H9 (cell line): ENCODE measurements around the gene KLHL41. TPM values are rescaled to one million over a fixed set of nuclear protein-coding genes. Genes with fewer than 3 reads are reported as not detected.

Experiments used
- DNase-seq: peaks from one replicate; pipeline ENCODE4 v3.0.0-alpha.2; 2017
- H2AFZ ChIP-seq: one replicate; pipeline ENCODE4 v1.6.1; 2013; ENCODE audit warnings: mild to moderate bottlenecking, low read length, control low read depth, moderate library complexity
- H2AK5ac ChIP-seq: 2 replicates; pipeline ENCODE4 v1.6.1; 2013; ENCODE audit warnings: low read length, control low read depth, mixed read lengths; ENCODE audit not compliant: insufficient read length
- H2BK120ac ChIP-seq: one replicate; pipeline ENCODE4 v1.6.1; 2013; ENCODE audit warnings: low read depth, mild to moderate bottlenecking, low read length, control low read depth, inconsistent platforms; ENCODE audit not compliant: poor library complexity, severe bottlenecking
- H2BK12ac ChIP-seq: 2 replicates; pipeline ENCODE4 v1.6.1; 2013; ENCODE audit warnings: low read length, control low read depth, mixed read lengths, low read depth; ENCODE audit not compliant: insufficient read length
- H2BK15ac ChIP-seq: 2 replicates; pipeline ENCODE4 v1.6.1; 2013; ENCODE audit warnings: low read depth, low read length, control low read depth
- H2BK20ac ChIP-seq: one replicate; pipeline ENCODE4 v1.6.1; 2013; ENCODE audit warnings: low read depth, mild to moderate bottlenecking, low read length, control low read depth, inconsistent platforms; ENCODE audit not compliant: poor library complexity, severe bottlenecking
- H2BK5ac ChIP-seq: 2 replicates; pipeline ENCODE4 v1.6.1; 2013; ENCODE audit warnings: low read length, control low read depth, mixed read lengths; ENCODE audit not compliant: insufficient read length
- H3K14ac ChIP-seq: 2 replicates; pipeline ENCODE4 v1.6.1; 2013; ENCODE audit warnings: low read length, control low read depth; ENCODE audit not compliant: insufficient read depth
- H3K18ac ChIP-seq: 2 replicates; pipeline ENCODE4 v1.6.1; 2013; ENCODE audit warnings: low read depth, mild to moderate bottlenecking, mixed read lengths, low read length, control low read depth; ENCODE audit not compliant: insufficient read length
- H3K23ac ChIP-seq: 2 replicates; pipeline ENCODE4 v1.6.1; 2013; ENCODE audit warnings: low read length, control low read depth, mixed read lengths, low read depth; ENCODE audit not compliant: insufficient read length
- H3K23me2 ChIP-seq: 2 replicates; pipeline ENCODE4 v1.6.1; 2013; ENCODE audit warnings: low read depth, mild to moderate bottlenecking, mixed read lengths, low read length, control low read depth; ENCODE audit not compliant: insufficient read length, poor library complexity, severe bottlenecking
- H3K27ac ChIP-seq: 2 replicates; pipeline ENCODE4 v1.5.1; 2013; ENCODE audit warnings: low read length, control low read depth, mixed read lengths, low read depth; ENCODE audit not compliant: insufficient read length
- H3K27me3 ChIP-seq: 2 replicates; pipeline ENCODE4 v1.6.1; 2013; ENCODE audit warnings: low read length, control low read depth, inconsistent platforms; ENCODE audit not compliant: insufficient read depth
- H3K4ac ChIP-seq: 2 replicates; pipeline ENCODE4 v1.6.1; 2013; ENCODE audit warnings: low read depth, mild to moderate bottlenecking, control low read depth, inconsistent platforms, low read length, moderate library complexity
- H3K4me1 ChIP-seq: 2 replicates; pipeline ENCODE4 v1.6.1; 2013; ENCODE audit warnings: low read length, control low read depth, inconsistent platforms; ENCODE audit not compliant: insufficient read depth
- H3K4me2 ChIP-seq: 2 replicates; pipeline ENCODE4 v1.6.1; 2013; ENCODE audit warnings: low read length, control low read depth, mixed read lengths; ENCODE audit not compliant: insufficient read length, insufficient read depth
- H3K56ac ChIP-seq: 2 replicates; pipeline ENCODE4 v1.6.1; 2013; ENCODE audit warnings: low read depth, mild to moderate bottlenecking, mixed read lengths, low read length, control low read depth; ENCODE audit not compliant: insufficient read length
- H3K79me1 ChIP-seq: 2 replicates; pipeline ENCODE4 v1.6.1; 2013; ENCODE audit warnings: low read depth, mild to moderate bottlenecking, moderate library complexity, low read length, control low read depth, inconsistent platforms; ENCODE audit not compliant: insufficient read depth, poor library complexity, severe bottlenecking
- H3K79me2 ChIP-seq: 2 replicates; pipeline ENCODE4 v1.6.1; 2013; ENCODE audit warnings: low read length, control low read depth, inconsistent platforms; ENCODE audit not compliant: insufficient read depth
- H3K9ac ChIP-seq: 2 replicates; pipeline ENCODE4 v1.6.1; 2013; ENCODE audit warnings: low read length, control low read depth, mixed read lengths; ENCODE audit not compliant: insufficient read length; ENCODE audit errors: extremely low read depth
- H3K9me3 ChIP-seq: one replicate; pipeline ENCODE4 v1.6.1; 2013; ENCODE audit warnings: low read depth, low read length, inconsistent platforms; ENCODE audit not compliant: control insufficient read depth
- H3T11ph ChIP-seq: one replicate; pipeline ENCODE4 v1.6.1; 2013; ENCODE audit warnings: mild to moderate bottlenecking, low read length, control low read depth, inconsistent platforms
- H4K20me1 ChIP-seq: one replicate; pipeline ENCODE4 v1.6.1; 2013; ENCODE audit not compliant: control insufficient read depth, insufficient read length, insufficient read depth
- H4K5ac ChIP-seq: 2 replicates; pipeline ENCODE4 v1.6.1; 2013; ENCODE audit warnings: low read depth, mild to moderate bottlenecking, mixed read lengths, low read length, control low read depth; ENCODE audit not compliant: insufficient read length
- H4K8ac ChIP-seq: replicated peaks from 2 replicates; pipeline ENCODE4 v1.6.1; 2013; ENCODE audit warnings: low read length, control low read depth, mixed read lengths, low read depth; ENCODE audit not compliant: insufficient read length
- H4K91ac ChIP-seq: 2 replicates; pipeline ENCODE4 v1.6.1; 2013; ENCODE audit warnings: low read depth, mild to moderate bottlenecking, moderate library complexity, mixed read lengths, low read length, control low read depth; ENCODE audit not compliant: insufficient read length
- H3K27ac Mint-ChIP-seq, 3 experiments: 2 replicates in 2 of 3; 3 replicates in 1 of 3; pipeline ENCODE4 v1.8.0; 2020 to 2021; ENCODE audit warnings: mixed read lengths in 3 of 3, mild to moderate bottlenecking in 1 of 3, moderate library complexity in 1 of 3
- H3K27me3 Mint-ChIP-seq: 2 replicates; pipeline ENCODE4 v1.8.0; 2021; ENCODE audit warnings: low read depth, mild to moderate bottlenecking, moderate library complexity, mixed read lengths
- H3K36me3 Mint-ChIP-seq, 3 experiments: 2 replicates in 2 of 3; 3 replicates in 1 of 3; pipeline ENCODE4 v1.8.0; 2020 to 2021; ENCODE audit warnings: low read depth in 3 of 3, mixed read lengths in 3 of 3; ENCODE audit not compliant: insufficient read depth in 1 of 3
- H3K4me1 Mint-ChIP-seq, 2 experiments: 2 replicates each; pipeline ENCODE4 v1.8.0; 2020; ENCODE audit warnings: mixed read lengths in 2 of 2
- H3K4me3 Mint-ChIP-seq, 2 experiments: 2 replicates in 1 of 2; 3 replicates in 1 of 2; pipeline ENCODE4 v1.8.0; 2020 to 2021; ENCODE audit warnings: mild to moderate bottlenecking in 2 of 2, mixed read lengths in 2 of 2, moderate library complexity in 1 of 2
- H3K9me3 Mint-ChIP-seq, 2 experiments: 2 replicates in 1 of 2; 3 replicates in 1 of 2; pipeline ENCODE4 v1.8.0; 2020; ENCODE audit warnings: mild to moderate bottlenecking in 2 of 2, mixed read lengths in 2 of 2, moderate library complexity in 1 of 2
- WGBS: extraction: QIAGEN DNeasy Blood & Tissue Kit; methylation state at CpG from one replicate; pipeline ENCODE4 v1.1.7; 2013; ENCODE audit warnings: missing lambda C conversion rate, low lambda C conversion rate, mixed read lengths; ENCODE audit not compliant: insufficient read length; ENCODE audit errors: extremely low coverage; 5-methylcytosine and 5-hydroxymethylcytosine counted together
- total RNA-seq: library from RNA; stranded (reverse); gene quantifications from 2 replicates; pipeline ENCODE4 v1.2.1, GENCODE V29; 2021
- TF ChIP-seq, protein P1 (sequence below): fragments of 200-600 bp; sonication (generic); conservative IDR thresholded peaks from 3 replicates; pipeline ENCODE4 v1.8.0; 2021; ENCODE audit warnings: antibody characterized with exemption, mild to moderate bottlenecking

The KLHL41 gene
- total RNA-seq, 1 experiment from 2014 or later, result not detected

DNA sequence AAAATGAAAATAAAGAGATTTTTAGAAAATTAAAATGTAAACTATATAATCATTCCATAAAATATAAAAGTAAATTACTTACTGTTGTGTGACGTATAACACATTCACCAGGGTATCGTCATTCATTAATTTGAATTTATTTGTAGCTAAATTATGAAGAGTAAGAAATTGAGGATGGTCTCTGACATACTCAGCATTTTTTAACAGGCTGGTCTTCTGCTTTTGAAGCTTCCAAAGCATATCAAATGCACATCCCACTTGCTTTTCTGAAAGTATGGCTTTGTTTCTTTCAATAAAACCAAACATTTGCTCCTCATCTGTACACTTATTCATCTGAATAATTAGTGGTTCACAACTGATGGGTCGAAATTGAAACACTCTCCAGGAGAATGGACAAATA, 62.1 kb downstream of the KLHL41 start:
- peaks cover 3 to 17% (median 10%) of the 10 kb centered on the region in 3 experiments; a peak in 5 of 7 replicates for H3K36me3 Mint-ChIP-seq
- Histone ChIP-seq H3K27me3 (no peaks in the 10 kb centered on the region), H4K5ac (no peak overlapping the region), H3K56ac (no peak overlapping the region), H3K23ac (no peak overlapping the region), H3K18ac (no peak overlapping the region), H4K20me1 (no peaks in the 10 kb centered on the region), H3K4me1 (no peaks in the 10 kb centered on the region), H3K79me2 (peaks cover 2% of the 10 kb centered on the region; the same call in 1 of the 2 replicates), H3K4me2 (no peak overlapping the region), H3K23me2 (no peaks in the 10 kb centered on the region), H2BK15ac (no peak overlapping the region), H2AFZ (no peak overlapping the region), H3K4ac (no peak overlapping the region), H3K79me1 (no peaks in the 10 kb centered on the region), H3K14ac (no peak overlapping the region), H3K9ac (no peak overlapping the region), H2BK5ac (no peak overlapping the region), H3K9me3 (no peaks in the 10 kb centered on the region), H4K8ac (no peak overlapping the region), H2BK120ac (no peak overlapping the region), H2BK20ac (no peak overlapping the region), H2BK12ac (no peak overlapping the region), H3K27ac (no peak overlapping the region), H2AK5ac (no peak overlapping the region), H4K91ac (no peak overlapping the region), H3T11ph (no peak overlapping the region)
- peaks cover 8% of the 10 kb centered on the region for H3K27me3 Mint-ChIP-seq
- peaks cover 3 to 14% of the 10 kb centered on the region in 2 experiments; a peak in 3 of 5 replicates for H3K9me3 Mint-ChIP-seq
- TF ChIP-seq, protein P1, sequence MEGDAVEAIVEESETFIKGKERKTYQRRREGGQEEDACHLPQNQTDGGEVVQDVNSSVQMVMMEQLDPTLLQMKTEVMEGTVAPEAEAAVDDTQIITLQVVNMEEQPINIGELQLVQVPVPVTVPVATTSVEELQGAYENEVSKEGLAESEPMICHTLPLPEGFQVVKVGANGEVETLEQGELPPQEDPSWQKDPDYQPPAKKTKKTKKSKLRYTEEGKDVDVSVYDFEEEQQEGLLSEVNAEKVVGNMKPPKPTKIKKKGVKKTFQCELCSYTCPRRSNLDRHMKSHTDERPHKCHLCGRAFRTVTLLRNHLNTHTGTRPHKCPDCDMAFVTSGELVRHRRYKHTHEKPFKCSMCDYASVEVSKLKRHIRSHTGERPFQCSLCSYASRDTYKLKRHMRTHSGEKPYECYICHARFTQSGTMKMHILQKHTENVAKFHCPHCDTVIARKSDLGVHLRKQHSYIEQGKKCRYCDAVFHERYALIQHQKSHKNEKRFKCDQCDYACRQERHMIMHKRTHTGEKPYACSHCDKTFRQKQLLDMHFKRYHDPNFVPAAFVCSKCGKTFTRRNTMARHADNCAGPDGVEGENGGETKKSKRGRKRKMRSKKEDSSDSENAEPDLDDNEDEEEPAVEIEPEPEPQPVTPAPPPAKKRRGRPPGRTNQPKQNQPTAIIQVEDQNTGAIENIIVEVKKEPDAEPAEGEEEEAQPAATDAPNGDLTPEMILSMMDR, result no peak
- no peak overlapping the region for H3K27ac Mint-ChIP-seq
- H3K4me3 Mint-ChIP-seq, result no peak overlapping the region
- H3K4me1 Mint-ChIP-seq, result peaks cover 6 to 8% of the 10 kb centered on the region in 2 experiments
- no CpG with 5 or more reads among the region's 3 CpGs for WGBS
- no peak for DNase-seq
